SK-N-SH treated with all-trans-retinoic acid at 6 μM for 48 hours (cell line): ENCODE data around the gene CTXND2.
A peak's percentile ranks its signal among the peaks of the same experiment; 100 is the strongest.

Experiments
- ATAC-seq: fragments of 200-7000 bp; cut with Tn5 transposase; 3 replicates; pipeline ENCODE4 v1.9.1; 2020; ENCODE audit warnings: mild to moderate bottlenecking, moderate library complexity
- ARNTL ChIP-seq: fragments of 450-650 bp; formaldehyde crosslinking; IDR thresholded peaks from 2 replicates; pipeline ENCODE4 v1.5.0; 2020; ENCODE audit warnings: low read depth, mild to moderate bottlenecking, moderate library complexity, borderline replicate concordance
- BACH2 ChIP-seq: fragments of 250-450 bp; sonication (Bioruptor Pico); IDR thresholded peaks from 2 replicates; pipeline ENCODE4 v1.9.0; 2021; ENCODE audit warnings: mild to moderate bottlenecking, borderline replicate concordance
- CSDC2 ChIP-seq: fragments of 250-450 bp; sonication (Bioruptor Pico); IDR thresholded peaks from 2 replicates; pipeline ENCODE4 v1.5.0; 2020; ENCODE audit warnings: mild to moderate bottlenecking, moderate library complexity
- ESRRG ChIP-seq: fragments of 250-450 bp; sonication (Bioruptor Pico); IDR thresholded peaks from 2 replicates; pipeline ENCODE4 v1.6.1; 2021; ENCODE audit warnings: mild to moderate bottlenecking
- ISL1 ChIP-seq: fragments of 250-450 bp; sonication (Bioruptor Pico); IDR thresholded peaks from 2 replicates; pipeline ENCODE4 v2.1.2; 2022; ENCODE audit warnings: mild to moderate bottlenecking, moderate library complexity
- OSR1 ChIP-seq: fragments of 250-450 bp; sonication (Bioruptor Pico); IDR thresholded peaks from 2 replicates; pipeline ENCODE4 v1.8.0; 2022; ENCODE audit warnings: moderate library complexity, mild to moderate bottlenecking, inconsistent platforms
- PPARA ChIP-seq: fragments of 250-450 bp; sonication (Bioruptor Pico); IDR thresholded peaks from 2 replicates; pipeline ENCODE4 v1.5.0; 2020; ENCODE audit warnings: mild to moderate bottlenecking, borderline replicate concordance
- RARB ChIP-seq: fragments of 250-450 bp; sonication (Bioruptor Pico); IDR thresholded peaks from 2 replicates; pipeline ENCODE4 v1.8.0; 2021; ENCODE audit warnings: mild to moderate bottlenecking, moderate library complexity
- SNAI2 ChIP-seq: fragments of 250-450 bp; sonication (Bioruptor Pico); IDR thresholded peaks from 2 replicates; pipeline ENCODE4 v1.5.0; 2020; ENCODE audit warnings: mild to moderate bottlenecking, moderate library complexity
- TCF4 ChIP-seq: fragments of 250-450 bp; sonication (Bioruptor Pico); IDR thresholded peaks from 2 replicates; pipeline ENCODE4 v1.8.0; 2021; ENCODE audit warnings: mild to moderate bottlenecking, moderate library complexity, borderline replicate concordance
- TOX ChIP-seq: fragments of 250-450 bp; sonication (Bioruptor Pico); IDR thresholded peaks from 2 replicates; pipeline ENCODE4 v1.8.0; 2021; ENCODE audit warnings: mild to moderate bottlenecking, moderate library complexity, borderline replicate concordance
- ZC3H10 ChIP-seq: fragments of 250-450 bp; sonication (Bioruptor Pico); IDR thresholded peaks from 2 replicates; pipeline ENCODE4 v1.5.1; 2021; ENCODE audit warnings: mild to moderate bottlenecking, moderate library complexity
- ZFP3 ChIP-seq: fragments of 250-450 bp; sonication (Bioruptor Pico); IDR thresholded peaks from 2 replicates; pipeline ENCODE4 v1.5.0; 2020; ENCODE audit warnings: mild to moderate bottlenecking, moderate library complexity
- ZFP30 ChIP-seq: fragments of 450-650 bp; formaldehyde crosslinking; IDR thresholded peaks from 2 replicates; pipeline ENCODE4 v1.5.0; 2022; ENCODE audit warnings: mild to moderate bottlenecking, moderate library complexity
- ZNF565 ChIP-seq: fragments of 450-650 bp; formaldehyde crosslinking; conservative IDR thresholded peaks from 2 replicates; pipeline ENCODE4 v1.5.0; 2020; ENCODE audit warnings: low read depth, mild to moderate bottlenecking, moderate library complexity
- ZNF70 ChIP-seq: fragments of 450-650 bp; formaldehyde crosslinking; IDR thresholded peaks from 2 replicates; pipeline ENCODE4 v1.5.0; 2020; ENCODE audit warnings: mild to moderate bottlenecking, moderate library complexity
- TF ChIP-seq, protein P1 (sequence below): fragments of 250-450 bp; sonication (Bioruptor Pico); IDR thresholded peaks from 2 replicates; pipeline ENCODE4 v1.5.0; 2020; ENCODE audit warnings: mild to moderate bottlenecking, moderate library complexity
- TF ChIP-seq, protein P2 (sequence below): fragments of 250-450 bp; sonication (Bioruptor Pico); IDR thresholded peaks from 2 replicates; pipeline ENCODE4 v1.5.1; 2020; ENCODE audit warnings: low read depth, mild to moderate bottlenecking, moderate library complexity
- TF ChIP-seq, protein P3 (sequence below): fragments of 250-450 bp; sonication (Bioruptor Pico); IDR thresholded peaks from 2 replicates; pipeline ENCODE4 v1.8.0; 2021; ENCODE audit warnings: low read depth, mild to moderate bottlenecking, moderate library complexity, borderline replicate concordance
- TF ChIP-seq, protein P4 (sequence below): fragments of 250-450 bp; sonication (Bioruptor Pico); IDR thresholded peaks from 2 replicates; pipeline ENCODE4 v1.8.0; 2020; ENCODE audit warnings: mild to moderate bottlenecking, moderate library complexity, borderline replicate concordance
- TF ChIP-seq, protein P5 (sequence below): fragments of 250-450 bp; sonication (Bioruptor Pico); IDR thresholded peaks from 2 replicates; pipeline ENCODE4 v1.5.1; 2021; ENCODE audit warnings: mild to moderate bottlenecking, moderate library complexity

The CTXND2 gene

DNA sequence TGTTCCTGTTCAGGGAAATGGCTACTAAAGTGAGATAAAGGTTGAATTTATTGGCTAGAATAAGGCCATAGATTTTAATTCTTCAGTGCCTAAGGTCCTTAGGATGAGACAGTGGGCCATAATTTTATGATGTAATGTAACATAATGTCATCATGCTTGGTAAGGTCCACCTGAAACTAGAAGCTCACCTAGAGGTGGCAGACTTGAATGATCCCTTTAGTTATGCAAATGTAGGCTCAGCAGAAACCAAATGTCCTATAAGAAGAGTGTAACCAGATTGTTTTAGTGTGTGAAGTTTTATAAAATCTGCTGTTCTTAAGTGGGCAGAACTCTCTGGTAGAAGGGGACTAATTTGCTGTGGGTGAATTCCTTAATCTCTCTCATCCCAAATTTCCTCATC is 25.7 kb downstream of the CTXND2 start:
- TF ChIP-seq, protein P1, sequence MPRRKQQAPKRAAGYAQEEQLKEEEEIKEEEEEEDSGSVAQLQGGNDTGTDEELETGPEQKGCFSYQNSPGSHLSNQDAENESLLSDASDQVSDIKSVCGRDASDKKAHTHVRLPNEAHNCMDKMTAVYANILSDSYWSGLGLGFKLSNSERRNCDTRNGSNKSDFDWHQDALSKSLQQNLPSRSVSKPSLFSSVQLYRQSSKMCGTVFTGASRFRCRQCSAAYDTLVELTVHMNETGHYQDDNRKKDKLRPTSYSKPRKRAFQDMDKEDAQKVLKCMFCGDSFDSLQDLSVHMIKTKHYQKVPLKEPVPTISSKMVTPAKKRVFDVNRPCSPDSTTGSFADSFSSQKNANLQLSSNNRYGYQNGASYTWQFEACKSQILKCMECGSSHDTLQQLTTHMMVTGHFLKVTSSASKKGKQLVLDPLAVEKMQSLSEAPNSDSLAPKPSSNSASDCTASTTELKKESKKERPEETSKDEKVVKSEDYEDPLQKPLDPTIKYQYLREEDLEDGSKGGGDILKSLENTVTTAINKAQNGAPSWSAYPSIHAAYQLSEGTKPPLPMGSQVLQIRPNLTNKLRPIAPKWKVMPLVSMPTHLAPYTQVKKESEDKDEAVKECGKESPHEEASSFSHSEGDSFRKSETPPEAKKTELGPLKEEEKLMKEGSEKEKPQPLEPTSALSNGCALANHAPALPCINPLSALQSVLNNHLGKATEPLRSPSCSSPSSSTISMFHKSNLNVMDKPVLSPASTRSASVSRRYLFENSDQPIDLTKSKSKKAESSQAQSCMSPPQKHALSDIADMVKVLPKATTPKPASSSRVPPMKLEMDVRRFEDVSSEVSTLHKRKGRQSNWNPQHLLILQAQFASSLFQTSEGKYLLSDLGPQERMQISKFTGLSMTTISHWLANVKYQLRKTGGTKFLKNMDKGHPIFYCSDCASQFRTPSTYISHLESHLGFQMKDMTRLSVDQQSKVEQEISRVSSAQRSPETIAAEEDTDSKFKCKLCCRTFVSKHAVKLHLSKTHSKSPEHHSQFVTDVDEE (CRISPR knock-in tag), result no peak
- TF ChIP-seq PPARA (CRISPR knock-in tag) (no peak), CSDC2 (CRISPR knock-in tag) (no peak), BACH2 (CRISPR knock-in tag) (no peak), ZC3H10 (CRISPR knock-in tag) (no peak), ISL1 (CRISPR knock-in tag) (no peak)
- TF ChIP-seq, protein P2, sequence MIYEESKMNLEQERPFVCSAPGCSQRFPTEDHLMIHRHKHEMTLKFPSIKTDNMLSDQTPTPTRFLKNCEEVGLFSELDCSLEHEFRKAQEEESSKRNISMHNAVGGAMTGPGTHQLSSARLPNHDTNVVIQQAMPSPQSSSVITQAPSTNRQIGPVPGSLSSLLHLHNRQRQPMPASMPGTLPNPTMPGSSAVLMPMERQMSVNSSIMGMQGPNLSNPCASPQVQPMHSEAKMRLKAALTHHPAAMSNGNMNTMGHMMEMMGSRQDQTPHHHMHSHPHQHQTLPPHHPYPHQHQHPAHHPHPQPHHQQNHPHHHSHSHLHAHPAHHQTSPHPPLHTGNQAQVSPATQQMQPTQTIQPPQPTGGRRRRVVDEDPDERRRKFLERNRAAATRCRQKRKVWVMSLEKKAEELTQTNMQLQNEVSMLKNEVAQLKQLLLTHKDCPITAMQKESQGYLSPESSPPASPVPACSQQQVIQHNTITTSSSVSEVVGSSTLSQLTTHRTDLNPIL, result no peak
- ATAC-seq, result no peak

DNA sequence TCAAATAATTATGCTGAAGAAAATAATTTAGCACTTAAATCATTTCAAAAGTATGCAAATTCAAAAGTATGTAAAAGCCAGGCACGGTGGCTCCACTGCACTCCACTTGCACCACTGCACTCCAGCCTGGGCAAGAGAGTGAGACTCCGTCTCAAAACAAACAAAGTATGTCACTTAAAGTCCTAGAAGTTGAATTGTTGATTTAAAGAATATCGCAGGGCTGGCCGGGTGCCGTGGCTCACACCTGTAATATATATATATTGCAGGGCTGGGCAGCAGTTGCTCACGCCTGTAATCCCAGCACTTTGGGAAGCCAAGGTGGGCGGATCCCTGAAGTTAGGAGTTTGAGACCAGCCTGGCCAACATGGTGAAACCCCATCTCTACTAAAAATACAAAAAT is 30.5 kb downstream of the CTXND2 start:
- no peak for TF ChIP-seq ARNTL
- no peak for TF ChIP-seq ZNF70
- TF ChIP-seq OSR1 (CRISPR knock-in tag), result no peak
- TF ChIP-seq RARB (CRISPR knock-in tag), result no peak
- no peak for TF ChIP-seq CSDC2 (CRISPR knock-in tag)
- no peak for TF ChIP-seq ESRRG (CRISPR knock-in tag)
- no peak for TF ChIP-seq BACH2 (CRISPR knock-in tag)
- no peak for TF ChIP-seq ZNF565 (CRISPR knock-in tag)
- TF ChIP-seq TOX (CRISPR knock-in tag), result no peak
- no peak for TF ChIP-seq ZC3H10 (CRISPR knock-in tag)
- ATAC-seq, result no peak

DNA sequence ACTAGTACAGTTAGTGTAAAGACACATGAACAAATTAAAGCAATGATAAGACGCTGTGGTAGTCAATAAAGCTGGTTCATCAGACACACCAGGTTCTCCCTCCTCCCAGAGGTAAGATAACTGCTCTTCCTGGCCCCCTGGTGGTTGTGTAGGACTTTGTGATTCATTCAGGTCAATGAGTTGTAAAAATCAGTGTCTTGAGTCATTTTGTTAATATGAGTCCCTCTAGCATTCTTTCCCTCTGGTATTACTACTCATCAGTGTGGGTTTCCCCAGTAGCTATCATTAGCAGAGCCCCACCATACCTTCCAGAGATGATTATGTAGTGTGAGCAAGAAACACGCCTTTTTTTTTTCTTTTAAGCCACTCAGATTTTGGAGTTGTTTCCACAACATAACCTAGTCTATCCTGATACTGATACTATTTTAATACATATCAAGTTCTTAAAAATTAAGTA is 35.6 kb downstream of the CTXND2 start:
- no peak for TF ChIP-seq TOX (CRISPR knock-in tag)
- TF ChIP-seq OSR1 (CRISPR knock-in tag), result no peak
- TF ChIP-seq ESRRG (CRISPR knock-in tag), result no peak
- TF ChIP-seq, protein P2, result no peak
- TF ChIP-seq, protein P1 (CRISPR knock-in tag), result no peak
- TF ChIP-seq TCF4 (CRISPR knock-in tag), result no peak
- TF ChIP-seq RARB (CRISPR knock-in tag), result no peak
- TF ChIP-seq, protein P3, sequence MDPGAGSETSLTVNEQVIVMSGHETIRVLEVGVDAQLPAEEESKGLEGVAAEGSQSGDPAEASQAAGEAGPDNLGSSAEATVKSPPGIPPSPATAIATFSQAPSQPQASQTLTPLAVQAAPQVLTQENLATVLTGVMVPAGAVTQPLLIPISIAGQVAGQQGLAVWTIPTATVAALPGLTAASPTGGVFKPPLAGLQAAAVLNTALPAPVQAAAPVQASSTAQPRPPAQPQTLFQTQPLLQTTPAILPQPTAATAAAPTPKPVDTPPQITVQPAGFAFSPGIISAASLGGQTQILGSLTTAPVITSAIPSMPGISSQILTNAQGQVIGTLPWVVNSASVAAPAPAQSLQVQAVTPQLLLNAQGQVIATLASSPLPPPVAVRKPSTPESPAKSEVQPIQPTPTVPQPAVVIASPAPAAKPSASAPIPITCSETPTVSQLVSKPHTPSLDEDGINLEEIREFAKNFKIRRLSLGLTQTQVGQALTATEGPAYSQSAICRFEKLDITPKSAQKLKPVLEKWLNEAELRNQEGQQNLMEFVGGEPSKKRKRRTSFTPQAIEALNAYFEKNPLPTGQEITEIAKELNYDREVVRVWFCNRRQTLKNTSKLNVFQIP, result no peak
- TF ChIP-seq ISL1 (CRISPR knock-in tag), result no peak
- TF ChIP-seq ZNF70, result no peak
- TF ChIP-seq SNAI2 (CRISPR knock-in tag), result no peak
- TF ChIP-seq, protein P4, sequence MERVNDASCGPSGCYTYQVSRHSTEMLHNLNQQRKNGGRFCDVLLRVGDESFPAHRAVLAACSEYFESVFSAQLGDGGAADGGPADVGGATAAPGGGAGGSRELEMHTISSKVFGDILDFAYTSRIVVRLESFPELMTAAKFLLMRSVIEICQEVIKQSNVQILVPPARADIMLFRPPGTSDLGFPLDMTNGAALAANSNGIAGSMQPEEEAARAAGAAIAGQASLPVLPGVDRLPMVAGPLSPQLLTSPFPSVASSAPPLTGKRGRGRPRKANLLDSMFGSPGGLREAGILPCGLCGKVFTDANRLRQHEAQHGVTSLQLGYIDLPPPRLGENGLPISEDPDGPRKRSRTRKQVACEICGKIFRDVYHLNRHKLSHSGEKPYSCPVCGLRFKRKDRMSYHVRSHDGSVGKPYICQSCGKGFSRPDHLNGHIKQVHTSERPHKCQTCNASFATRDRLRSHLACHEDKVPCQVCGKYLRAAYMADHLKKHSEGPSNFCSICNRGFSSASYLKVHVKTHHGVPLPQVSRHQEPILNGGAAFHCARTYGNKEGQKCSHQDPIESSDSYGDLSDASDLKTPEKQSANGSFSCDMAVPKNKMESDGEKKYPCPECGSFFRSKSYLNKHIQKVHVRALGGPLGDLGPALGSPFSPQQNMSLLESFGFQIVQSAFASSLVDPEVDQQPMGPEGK (CRISPR knock-in tag), result no peak
- TF ChIP-seq CSDC2 (CRISPR knock-in tag), result no peak
- no peak for TF ChIP-seq BACH2 (CRISPR knock-in tag)
- TF ChIP-seq ZFP30 (CRISPR knock-in tag), result no peak
- TF ChIP-seq ZC3H10 (CRISPR knock-in tag), result no peak
- TF ChIP-seq, protein P5, sequence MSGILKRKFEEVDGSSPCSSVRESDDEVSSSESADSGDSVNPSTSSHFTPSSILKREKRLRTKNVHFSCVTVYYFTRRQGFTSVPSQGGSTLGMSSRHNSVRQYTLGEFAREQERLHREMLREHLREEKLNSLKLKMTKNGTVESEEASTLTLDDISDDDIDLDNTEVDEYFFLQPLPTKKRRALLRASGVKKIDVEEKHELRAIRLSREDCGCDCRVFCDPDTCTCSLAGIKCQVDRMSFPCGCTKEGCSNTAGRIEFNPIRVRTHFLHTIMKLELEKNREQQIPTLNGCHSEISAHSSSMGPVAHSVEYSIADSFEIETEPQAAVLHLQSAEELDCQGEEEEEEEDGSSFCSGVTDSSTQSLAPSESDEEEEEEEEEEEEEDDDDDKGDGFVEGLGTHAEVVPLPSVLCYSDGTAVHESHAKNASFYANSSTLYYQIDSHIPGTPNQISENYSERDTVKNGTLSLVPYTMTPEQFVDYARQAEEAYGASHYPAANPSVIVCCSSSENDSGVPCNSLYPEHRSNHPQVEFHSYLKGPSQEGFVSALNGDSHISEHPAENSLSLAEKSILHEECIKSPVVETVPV (CRISPR knock-in tag), result no peak
- TF ChIP-seq ZFP3 (CRISPR knock-in tag), result no peak
- ATAC-seq, result peak; percentile 68
